ENCODE data around the gene FBXO21.

FBXO21 gene

DNA sequence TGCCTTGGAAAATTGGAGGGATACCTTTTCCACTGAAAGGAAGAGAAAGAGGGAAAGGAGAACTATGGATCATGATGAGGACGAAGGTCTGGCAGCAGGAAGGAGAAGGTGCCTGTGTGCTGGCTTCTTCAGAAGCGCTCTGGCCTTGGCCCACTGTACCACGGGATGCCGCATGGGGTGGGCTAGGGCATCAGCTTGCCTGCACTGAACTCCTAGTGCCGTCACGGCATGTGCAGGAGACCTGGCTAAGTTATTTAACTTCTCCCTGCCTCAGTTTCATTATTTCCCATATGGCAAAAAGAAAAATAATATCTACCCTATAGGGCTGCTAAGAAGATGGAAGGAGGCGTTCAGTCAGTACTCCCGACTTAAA is 28.1 kb downstream of the FBXO21 start:
- no peak for DNase-seq

DNA sequence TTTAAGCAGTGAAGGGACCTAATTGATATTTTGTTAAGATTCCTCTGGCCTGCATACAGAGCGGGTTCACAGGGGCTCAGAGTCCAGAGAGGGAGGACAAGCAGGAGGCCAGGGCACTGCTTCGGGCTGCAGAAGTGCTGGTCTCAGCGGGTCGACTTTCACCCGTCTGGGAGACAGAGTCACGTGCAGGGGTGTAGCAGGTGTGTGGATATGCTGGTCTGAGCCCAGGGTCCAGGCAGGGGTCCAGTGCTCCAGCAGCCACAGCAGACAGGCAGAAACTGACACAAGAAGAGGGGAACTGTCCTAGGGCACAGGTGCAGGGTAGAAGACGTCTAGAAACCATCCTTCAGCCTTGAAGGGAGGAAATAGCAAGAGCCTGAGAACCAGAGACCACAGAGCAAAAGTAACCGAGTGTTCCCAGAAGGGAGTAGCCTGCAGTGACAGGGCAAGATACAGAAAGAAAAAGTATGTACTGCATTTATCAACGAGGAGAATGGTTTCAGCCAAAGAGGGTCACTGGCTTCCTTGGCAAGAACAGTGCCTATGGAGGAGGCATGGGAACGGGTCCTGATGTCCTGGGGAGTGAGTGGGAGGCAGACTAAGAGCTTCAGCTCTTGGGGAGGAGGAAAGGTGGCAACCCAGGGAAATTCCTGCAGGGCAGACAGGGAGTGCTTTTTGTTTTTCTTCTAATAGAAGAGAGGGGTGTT is 28.7 kb downstream of the FBXO21 start:
- no peak for DNase-seq

GRCh38 chr12:117159674-117160073 is 30.6 kb downstream of the FBXO21 start:
- no peak for DNase-seq

- no peak for DNase-seq
Measured at GRCh38 chr12:117158911-117159553, 31.2 kb downstream of the FBXO21 start.

DNA sequence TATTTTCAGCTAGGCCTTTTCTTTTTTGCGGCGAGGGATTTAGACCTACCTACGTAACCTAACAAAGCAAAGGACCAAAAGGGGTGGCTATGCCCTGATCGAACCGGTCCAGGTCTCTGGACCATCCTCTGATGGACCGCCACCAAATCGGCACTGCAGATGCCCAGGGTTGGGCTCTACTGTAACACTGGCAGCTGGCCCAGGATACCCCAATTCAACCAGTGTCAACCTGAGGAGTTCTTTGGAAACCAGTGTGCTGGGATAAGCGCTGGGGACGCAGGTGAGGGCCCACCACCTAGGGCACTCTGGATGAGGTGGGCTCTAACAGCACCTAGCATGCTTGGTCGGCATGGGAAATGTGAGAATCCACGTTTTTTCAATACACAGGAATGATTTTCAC is 32.2 kb downstream of the FBXO21 start:
- no peak for DNase-seq

- DNase-seq: peak; percentile 85
Measured at GRCh38 chr12:117155278-117156060, 34.8 kb downstream of the FBXO21 start.

- DNase-seq: no peak
Measured at GRCh38 chr12:117152793-117153775, 37.2 kb downstream of the FBXO21 start.

DNA sequence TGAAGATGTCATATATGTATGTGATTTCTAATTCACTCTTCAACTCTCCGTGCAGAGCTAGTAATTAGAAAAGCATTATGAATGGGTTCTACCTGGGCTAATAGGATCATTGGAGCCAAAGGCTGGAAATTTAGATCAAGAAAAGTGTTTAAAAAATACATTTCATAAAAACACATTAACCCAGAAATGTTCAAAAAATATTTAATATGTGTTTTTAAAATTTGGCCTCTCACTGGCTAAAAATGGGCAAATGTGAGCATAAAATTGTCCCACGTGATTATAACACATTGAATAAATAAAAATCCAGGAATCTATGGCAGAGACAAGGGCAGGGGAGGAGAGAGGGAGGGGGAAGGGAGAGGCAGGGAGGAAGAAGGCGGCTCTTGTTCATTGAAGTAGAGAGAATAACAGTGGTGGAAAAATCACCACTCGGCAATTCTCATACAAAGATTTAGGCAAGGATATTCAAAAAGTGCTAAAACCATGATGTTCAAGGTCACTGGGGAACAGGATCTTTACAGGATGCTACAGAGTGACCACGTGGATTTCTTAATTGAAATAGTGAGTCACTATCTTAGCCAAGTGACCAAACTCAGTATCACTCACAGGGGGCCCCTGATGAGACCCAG is 38.8 kb downstream of the FBXO21 start:
- DNase-seq: no peak

GRCh38 chr12:117149431-117149830 is 40.8 kb downstream of the FBXO21 start:
- DNase-seq: no peak

DNA sequence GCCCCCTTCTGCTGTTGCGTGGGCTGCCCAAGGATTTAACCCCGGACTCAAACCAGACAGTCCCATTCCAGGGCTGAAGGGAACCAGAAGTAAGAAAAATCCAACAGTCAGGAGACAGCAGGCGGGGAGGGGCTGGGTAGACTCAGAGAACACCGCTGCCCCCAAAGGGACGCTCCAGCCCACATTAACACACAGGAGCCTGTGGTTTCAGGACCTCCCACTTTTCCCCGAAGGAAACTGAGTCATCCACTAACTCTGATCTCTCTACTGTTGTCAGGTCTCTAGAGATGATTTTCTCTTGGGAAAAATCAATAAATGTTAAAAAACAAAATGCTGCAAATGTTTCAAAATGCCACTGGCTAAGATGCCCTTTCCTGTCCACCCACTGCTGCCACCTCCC is 41.6 kb downstream of the FBXO21 start:
- DNase-seq: peak; percentile 35

- no peak for DNase-seq
Measured at GRCh38 chr12:117147639-117148038, 42.6 kb downstream of the FBXO21 start.

GRCh38 chr12:117145597-117146154 is 44.6 kb downstream of the FBXO21 start:
- DNase-seq: no peak

DNA sequence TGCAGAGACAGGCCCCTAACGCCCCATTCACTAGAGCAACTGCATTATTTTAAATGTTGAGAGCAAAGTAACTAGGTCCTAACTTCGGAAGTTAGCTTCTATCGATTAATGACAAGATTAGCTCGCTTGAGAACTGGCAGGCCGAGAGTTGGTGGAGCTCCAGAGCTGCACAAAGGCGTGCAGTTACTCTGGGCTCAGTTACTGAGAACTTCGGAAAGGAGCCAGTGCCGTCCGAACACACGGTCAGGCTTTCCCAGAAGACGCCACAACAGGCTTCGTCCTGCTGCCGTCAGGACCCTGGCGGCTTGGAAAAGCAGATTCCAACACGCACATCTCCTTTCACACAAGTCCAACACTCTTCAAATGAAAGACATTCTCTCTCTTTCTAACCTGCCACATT is 45.7 kb downstream of the FBXO21 start:
- no peak for DNase-seq

DNA sequence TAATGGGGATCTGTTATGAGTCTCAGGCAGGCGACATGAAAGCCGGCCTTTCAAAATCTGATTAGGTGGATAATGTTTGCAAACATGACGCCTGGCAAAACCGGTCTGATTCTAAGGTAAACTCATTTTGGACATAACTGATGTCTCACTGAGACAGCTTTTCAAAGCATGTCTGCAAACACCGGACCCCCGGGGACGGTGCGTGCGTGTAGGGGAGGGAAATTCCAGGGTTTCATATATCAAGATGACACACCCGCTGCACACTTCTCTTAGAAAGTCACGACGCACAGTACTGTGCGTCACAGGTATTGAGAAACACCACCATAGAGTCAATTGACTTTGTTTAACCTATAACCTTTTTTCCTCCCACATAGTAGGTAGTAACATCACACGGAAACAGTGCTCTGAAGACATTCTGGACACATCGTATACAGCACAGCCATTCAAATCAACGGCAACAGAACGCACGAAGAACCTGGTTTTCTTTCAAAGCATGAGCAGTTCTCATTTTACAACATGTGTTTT is 47.2 kb downstream of the FBXO21 start:
- no peak for DNase-seq

DNA sequence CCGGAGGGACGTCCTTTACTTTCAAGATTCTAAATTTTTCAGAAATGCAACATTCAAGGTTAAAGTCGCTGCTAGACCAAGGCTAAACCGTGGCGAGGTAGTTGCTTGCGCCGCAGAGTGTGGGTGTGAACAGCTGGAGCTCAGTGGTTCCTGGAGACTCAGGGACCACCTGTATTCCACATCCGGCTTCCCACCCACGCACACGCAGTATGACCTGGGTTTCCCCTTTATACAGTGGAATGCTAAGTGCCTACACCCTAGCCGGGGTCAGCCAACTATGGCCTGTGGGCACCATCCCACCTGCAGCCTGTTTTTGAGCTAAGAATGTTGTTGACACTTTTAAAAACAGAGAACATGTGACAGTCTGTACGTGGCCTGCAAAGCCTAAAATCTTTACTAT is 48.2 kb downstream of the FBXO21 start:
- DNase-seq: no peak

GRCh38 chr12:117141097-117141898 is 49.0 kb downstream of the FBXO21 start:
- no peak for DNase-seq

GRCh38 chr12:117140397-117141096 is 49.7 kb downstream of the FBXO21 start:
- no peak for DNase-seq

DNA sequence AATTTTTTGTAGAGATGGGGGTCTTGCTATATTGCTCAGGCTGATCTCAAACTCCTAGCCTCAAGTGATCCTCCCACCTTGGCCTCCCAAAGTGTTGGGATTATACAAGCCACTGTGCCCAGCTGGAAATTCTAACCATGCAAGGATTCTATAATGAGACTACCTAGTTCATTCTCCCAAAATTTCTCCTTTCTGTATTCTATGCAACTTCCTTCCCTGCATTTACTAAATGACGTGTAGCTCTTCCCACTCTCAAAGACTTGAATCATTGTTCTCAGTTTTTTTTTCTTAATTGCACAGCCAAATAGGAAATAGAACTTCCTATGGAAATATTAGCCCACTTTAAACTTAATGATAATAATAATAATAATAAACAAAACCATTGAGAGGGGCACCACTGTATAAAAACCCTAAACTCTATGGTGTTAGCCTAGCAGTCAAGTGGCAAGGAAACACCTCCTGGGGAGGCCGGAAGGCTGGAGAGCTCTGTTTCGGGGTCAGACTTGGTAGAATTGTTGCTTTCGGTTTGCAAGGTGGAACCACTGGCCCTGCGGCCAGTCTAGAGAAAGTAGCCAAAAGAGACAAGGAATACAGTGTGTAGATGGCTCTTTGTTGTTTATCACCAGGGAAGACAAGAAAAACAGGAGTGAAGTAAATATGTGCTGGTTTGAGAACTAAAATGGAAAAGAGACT is 51.1 kb downstream of the FBXO21 start:
- no peak for DNase-seq

DNA sequence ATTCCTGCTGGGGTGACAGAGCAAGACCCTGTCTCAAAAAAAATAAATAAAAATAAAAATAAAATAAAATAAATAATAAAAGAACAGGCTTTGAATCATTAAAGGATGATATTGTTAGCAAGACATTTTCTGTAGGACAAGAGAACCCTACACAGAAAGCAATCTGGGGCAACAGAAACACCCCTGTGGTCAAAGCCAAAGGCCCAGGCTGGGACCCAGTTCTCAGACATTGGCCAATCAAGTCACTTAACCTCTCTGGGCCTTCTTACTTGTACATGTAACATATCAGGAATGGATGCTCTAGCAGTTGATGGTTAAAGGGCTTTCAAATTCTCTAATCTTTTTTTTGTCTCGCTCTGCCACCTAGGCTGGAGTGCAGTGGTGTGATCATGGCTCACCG is 55.5 kb downstream of the FBXO21 start:
- DNase-seq: no peak

GRCh38 chr12:117134059-117134458 is 56.2 kb downstream of the FBXO21 start:
- DNase-seq: peak; percentile 81

All from activated CD4-positive, alpha-beta T cell treated with anti-CD3 and anti-CD28 coated beads, Interleukin-2, Interleukin-6, amounts not matched to agents 100 ng/mL and 50 ng/mL, durations not matched to agents 16 hours and 8 hours (primary cell).